Activated CD8-positive, alpha-beta memory T cell treated with anti-CD3 and anti-CD28 coated beads, Interleukin-2, amount 50 U/mL, for 4 hours (primary cell): Measurements from ENCODE around the gene SETD2.
A peak's percentile ranks its signal among the peaks of the same experiment; 100 is the strongest.

Experiments used
- DNase-seq: peaks from one replicate; pipeline ENCODE4 v3.0.0-alpha.2; 2020

The SETD2 gene

DNA sequence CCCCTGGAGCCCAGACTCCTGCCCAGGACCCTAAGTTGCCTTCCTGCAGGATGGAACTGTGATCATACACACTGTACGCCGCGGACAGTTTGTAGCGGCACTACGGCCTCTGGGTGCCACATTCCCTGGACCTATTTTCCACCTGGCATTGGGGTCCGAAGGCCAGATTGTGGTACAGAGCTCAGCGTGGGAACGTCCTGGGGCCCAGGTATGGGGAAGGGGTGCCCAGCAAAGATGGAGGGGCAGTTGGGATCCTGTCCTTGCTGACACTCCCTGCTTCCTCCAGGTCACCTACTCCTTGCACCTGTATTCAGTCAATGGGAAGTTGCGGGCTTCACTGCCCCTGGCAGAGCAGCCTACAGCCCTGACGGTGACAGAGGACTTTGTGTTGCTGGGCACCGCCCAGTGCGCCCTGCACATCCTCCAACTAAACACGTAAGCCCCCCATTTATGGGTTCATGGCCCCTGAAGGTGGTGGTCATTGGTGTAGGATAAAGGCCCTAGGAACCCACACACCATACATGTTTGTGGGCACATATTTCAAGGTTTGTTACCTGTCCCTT is 155.6 kb downstream of the SETD2 start:
- DNase-seq = no peak

GRCh38 chr3:47007482-47008233 is 156.3 kb downstream of the SETD2 start:
- no peak for DNase-seq

GRCh38 chr3:47007001-47007400 is 156.9 kb downstream of the SETD2 start:
- no peak for DNase-seq

DNA sequence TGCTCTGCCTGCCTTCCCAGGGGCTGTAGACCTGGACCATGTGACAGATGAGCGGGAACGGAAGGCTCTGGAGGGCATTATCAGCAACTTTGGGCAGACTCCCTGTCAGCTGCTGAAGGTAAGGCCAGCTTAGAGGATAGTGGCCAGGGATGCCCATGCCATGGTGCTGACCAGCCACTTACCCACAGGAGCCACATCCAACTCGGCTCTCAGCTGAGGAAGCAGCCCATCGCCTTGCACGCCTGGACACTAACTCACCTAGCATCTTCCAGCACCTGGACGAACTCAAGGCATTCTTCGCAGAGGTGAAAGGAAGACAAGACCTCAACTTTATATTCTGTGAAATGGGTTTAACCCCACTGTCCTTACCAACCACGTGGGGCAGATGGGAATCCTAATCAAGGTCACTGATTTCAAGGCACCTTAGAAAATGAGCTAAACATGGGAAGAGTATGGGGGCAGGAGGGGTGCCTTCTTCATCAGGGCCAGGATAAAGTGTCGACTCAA is 157.7 kb downstream of the SETD2 start:
- no peak for DNase-seq

DNA sequence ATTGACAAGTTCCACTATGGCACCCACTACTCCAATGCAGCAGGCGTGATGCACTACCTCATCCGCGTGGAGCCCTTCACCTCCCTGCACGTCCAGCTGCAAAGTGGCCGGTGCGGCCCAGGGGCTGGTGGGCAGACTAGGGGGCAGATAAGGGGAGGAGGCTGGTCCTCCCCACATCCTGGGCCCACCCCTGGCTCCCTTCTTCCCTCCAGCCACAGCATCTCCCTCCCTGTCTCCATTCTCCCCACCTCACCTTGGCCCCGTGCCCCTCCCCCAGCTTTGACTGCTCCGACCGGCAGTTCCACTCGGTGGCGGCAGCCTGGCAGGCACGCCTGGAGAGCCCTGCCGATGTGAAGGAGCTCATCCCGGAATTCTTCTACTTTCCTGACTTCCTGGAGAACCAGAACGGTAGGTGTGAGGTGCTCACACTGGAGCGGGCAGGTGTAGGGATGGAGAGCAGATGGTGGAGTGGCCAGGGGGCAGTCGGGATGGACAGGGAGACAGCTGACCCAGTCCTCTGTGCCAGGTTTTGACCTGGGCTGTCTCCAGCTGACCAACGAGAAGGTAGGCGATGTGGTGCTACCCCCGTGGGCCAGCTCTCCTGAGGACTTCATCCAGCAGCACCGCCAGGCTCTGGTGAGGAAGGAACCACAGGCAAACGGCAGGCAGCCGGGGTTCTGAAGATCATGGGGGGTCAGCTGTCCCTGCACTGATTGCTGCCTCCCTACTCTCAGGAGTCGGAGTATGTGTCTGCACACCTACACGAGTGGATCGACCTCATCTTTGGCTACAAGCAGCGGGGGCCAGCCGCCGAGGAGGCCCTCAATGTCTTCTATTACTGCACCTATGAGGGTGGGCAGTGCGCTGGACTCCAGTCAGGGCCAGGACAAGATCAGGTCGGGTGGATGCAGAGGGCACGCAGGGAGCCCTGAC is 158.4 kb downstream of the SETD2 start:
- DNase-seq = no peak

GRCh38 chr3:47004369-47005211 is 159.3 kb downstream of the SETD2 start:
- DNase-seq = no peak

DNA sequence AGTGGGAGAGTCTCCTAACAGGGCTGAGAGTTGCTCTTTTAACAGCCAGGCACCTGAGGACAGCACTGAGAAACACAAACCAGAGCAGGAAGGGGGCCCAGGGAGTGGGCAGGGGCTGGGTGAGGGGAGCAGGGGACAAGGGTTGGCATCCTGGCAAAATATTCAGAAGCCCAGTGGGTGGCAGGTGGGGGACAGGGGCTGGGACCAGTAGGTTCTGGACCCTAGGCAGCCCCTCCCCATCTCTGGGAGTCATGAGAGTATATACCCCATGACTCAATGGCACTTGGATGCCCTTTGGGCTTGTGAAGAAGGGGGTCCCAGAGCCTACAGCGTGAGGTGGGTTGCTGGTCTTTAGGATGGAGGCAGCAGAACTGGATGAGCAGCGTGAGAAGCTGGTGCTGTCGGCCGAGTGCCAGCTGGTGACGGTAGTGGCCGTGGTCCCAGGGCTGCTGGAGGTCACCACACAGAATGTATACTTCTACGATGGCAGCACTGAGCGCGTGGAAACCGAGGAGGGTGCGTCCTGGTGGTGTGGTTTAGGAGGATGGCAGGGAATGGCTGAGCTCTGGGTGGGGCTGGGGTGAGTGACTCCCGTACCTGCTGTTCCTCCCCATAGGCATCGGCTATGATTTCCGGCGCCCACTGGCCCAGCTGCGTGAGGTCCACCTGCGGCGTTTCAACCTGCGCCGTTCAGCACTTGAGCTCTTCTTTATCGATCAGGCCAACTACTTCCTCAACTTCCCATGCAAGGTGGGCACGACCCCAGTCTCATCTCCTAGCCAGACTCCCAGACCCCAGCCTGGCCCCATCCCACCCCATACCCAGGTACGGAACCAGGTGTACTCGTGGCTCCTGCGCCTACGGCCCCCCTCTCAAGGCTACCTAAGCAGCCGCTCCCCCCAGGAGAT is 160.2 kb downstream of the SETD2 start:
- DNase-seq = no peak

DNA sequence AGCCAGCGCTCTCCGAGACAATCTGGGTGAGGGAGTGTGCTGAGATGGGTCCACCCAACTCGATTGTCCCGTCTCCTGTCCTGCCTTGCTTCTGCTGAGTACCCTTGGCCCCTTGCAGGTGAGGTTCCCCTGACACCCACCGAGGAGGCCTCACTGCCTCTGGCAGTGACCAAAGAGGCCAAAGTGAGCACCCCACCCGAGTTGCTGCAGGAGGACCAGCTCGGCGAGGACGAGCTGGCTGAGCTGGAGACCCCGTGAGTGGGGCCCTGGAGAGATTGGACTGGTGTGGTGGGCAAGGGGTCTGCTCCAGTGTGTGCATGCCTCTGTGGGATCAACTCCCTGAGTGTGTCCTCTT is 160.9 kb downstream of the SETD2 start:
- DNase-seq = no peak

GRCh38 chr3:47002171-47003055 is 161.5 kb downstream of the SETD2 start:
- DNase-seq = no peak

DNA sequence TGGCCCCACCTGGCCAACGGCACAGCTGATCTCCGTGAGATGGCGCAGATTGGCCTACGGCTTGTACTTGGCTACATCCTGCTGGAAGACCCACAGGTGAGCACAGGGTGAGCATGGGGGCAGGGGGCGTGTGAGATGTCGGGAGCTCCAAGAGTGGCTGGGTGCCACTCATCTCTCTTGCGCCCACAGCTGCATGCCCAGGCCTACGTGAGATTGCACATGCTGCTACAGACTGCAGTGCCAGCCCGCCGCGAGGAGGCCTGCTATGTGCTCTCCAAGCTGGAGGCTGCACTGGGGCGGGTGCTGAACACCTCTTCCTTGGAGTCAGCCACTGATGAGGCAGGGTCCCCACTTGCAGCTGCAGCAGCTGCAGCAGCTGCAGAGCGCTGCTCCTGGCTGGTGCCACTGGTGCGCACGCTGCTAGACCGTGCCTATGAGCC is 162.2 kb downstream of the SETD2 start:
- DNase-seq = no peak

DNA sequence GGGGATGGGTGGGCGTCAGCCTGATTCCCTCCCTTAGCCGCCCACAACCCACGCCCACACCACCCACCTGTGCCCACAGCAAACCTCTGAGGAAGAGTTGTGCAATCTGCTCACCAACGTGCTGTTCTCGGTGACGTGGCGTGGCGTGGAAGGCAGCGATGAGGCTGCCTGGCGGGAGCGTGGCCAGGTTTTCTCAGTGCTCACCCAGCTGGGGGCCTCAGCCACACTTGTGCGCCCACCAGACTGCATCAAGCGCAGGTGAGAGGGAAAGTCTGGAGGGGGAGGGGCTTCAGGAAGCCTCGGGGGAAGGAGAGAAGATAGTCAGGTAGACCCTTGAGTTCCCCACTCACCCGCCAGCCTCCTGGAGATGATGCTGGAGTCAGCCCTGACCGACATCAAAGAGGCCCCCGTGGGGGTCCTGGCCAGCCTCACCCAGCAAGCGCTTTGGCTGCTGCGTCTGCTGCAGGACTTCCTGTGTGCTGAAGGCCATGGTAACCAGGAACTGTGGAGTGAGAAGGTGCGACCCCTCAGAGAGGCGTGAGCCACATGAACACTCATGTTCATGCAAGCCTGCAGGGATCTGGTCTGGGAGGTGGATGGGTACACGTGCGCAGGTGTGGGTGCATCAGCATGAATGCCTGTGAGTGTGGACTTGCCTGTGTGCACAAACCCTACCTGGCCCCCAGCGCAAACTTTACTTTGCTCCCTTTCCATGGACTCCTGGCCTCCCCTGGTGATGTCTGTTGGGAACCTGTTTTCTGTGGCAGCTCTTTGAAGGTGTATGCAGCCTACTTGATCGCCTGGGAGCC is 162.8 kb downstream of the SETD2 start:
- no peak for DNase-seq

DNA sequence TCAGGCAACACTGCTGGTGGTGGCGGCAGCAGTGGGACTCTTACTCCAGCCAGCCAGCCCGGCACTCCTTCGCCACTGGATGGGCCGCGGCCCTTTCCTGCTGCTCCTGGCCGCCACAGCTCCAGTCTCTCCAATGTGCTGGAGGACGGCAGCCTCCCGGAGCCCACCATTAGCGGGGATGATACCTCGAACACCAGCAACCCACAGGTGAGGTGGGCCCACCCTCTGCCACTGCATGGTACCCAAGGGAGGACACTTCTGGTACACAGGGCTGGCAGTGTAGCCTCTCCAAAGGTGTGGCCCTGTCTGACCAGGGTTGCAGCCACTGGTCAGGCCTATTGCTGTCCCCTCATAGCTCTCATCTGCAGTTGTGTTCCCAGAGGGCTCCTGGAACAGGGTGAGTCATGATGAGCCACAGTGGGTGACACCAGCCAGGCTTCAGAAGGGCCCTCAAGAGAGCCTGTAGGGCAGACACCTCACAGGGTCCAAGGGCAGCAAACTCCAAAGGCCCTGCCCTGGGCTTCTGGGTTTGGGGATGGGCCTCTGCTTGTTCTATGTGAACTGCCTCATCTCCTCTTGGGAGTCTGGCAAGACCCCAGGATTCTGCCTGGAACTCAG is 163.6 kb downstream of the SETD2 start:
- DNase-seq = no peak

DNA sequence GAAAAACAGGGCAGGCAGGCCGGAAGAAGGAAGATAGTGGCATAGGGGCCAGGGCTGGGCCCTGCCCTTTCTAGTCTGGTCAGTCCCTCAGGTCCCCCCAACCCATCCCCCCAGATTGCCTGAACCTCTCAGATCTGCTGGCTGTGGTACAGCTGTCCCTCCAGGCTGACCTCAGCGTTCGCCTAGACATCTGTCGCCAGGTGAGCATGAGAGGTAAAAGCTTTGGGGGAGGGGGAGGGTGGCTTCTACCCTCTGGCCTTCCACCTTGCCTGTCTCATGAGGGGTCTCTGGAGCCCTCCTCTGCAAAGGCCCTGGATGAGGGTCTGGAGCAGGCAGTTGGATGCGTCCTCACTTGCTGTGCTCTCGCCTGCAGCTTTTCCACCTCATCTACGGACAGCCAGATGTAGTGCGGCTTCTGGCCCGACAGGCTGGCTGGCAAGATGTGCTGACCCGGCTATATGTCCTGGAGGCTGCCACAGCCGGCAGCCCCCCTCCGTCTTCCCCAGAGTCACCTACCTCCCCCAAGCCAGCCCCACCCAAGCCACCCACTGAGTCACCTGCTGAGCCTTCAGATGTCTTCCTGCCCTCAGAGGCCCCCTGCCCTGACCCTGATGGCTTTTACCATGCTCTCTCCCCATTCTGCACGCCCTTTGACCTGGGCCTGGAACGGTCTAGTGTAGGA is 164.3 kb downstream of the SETD2 start:
- no peak for DNase-seq

DNA sequence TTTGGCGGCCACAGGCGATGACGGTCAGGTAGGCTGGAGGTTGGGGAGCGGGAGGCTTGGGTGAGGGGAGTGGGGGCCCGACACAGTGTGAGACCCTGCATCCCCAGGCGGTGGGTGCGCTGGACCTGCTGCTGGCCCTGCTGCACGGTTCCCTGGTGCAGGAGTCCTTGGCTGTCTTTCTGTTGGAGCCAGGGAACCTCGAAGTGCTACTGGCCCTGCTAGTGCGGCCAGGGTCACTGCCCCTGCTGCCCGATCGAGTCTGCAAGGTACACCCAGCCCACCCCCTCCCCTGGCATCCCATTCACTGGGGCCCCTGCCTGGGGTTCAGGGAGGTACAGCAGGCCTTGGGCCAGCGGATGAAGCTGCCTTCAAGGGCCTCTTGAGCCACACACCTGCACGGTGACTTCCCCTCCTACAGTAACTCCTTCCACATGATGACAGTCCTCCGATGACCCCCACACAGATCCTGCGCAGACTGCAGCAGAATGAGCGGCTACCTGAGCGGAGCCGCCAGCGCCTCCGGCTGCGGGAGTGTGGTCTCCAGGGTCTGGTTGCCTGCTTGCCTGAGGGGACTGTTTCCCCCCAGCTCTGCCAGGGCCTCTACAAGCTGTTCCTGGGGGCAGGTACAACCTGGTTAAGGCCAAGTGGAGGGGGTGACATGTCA is 164.9 kb downstream of the SETD2 start:
- DNase-seq = no peak

DNA sequence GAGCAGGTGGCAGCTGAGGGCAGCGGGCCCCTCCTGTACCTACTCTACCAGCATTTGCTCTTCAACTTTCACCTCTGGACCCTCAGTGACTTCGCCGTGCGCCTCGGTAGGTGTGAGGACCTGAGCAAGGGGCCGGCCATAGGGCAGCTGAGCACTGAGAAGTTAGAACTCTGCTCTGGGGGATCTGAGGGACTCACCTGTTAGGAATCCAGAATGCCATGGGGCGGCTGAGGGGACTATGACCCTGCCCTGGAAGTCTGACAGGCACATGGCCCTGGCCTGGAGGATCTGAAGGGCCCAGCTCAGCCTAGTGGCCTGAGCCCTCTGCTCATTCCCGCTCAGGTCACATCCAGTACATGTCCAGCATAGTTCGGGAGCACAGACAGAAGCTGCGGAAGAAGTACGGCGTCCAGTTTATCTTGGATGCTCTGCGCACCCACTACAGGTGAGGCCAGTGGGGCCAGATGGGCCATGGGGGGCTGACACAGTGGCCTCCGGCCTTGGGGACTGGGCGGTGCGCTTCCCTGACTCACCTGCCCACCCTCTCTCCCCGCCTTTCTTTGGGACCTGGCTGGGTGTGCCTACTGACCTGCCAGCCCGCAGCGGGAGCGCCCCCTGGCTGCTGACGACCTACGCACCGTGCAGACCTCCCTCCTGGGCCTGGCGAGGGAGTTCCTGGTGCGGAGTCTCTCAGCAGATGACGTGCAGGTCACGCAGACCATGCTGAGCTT is 165.6 kb downstream of the SETD2 start:
- DNase-seq = peak; percentile 82

DNA sequence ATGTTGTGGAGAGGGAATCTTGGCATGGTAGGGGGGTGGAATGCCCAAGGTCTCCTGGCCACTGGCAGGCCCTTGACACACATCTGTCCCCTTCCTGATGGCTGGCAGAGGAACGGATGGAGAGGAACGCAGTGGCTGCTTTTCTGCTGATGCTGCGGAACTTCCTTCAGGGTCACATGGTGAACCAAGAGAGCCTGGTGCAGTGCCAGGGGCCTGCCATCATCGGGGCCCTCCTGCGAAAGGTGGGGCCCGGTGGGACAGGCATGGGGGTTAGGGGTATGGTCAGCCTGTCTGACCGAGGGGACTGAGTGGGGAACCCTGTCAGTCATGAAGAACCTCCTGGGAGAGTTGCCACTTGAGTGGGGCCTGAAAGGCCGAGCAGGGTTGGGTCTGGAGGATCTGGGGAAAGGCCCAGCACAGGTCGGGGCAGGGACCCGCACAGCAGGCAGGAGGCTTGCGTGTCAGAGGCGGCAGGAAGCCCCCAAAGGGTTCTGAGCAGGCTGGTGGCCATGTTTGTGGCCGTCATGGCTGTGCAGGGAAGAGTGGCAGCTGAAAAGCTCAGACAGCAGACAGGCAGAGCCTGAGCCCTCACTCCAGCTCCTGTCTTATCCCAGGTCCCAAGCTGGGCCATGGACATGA is 166.3 kb downstream of the SETD2 start:
- DNase-seq = no peak
